Smooth muscle cell (in vitro differentiated cells): ENCODE measurements around the gene RERE. TPM values are rescaled to one million over a fixed set of nuclear protein-coding genes. Genes with fewer than 3 reads are reported as not detected.
A peak's percentile ranks its signal among the peaks of the same experiment; 100 is the strongest.

Source experiments
- DNase-seq: peaks from one replicate; lab custom pipeline; 2025; ENCODE audit not compliant: unreplicated experiment; lab: John Stamatoyannopoulos, UW
- H2AFZ ChIP-seq: fragments of 200-600 bp; sonication (generic); 2 replicates; pipeline ENCODE4 v1.6.0; 2016; ENCODE audit warnings: antibody characterized with exemption, low read depth, mild to moderate bottlenecking
- H3F3A ChIP-seq: fragments of 200-600 bp; sonication (generic); 2 replicates; pipeline ENCODE4 v1.6.0; 2017; ENCODE audit warnings: antibody characterized with exemption, low read depth
- H3K27ac ChIP-seq: fragments of 200-600 bp; sonication (generic); 2 replicates; pipeline ENCODE4 v1.5.1; 2016; ENCODE audit warnings: low read depth, mild to moderate bottlenecking
- H3K27me3 ChIP-seq: fragments of 200-600 bp; sonication (generic); 2 replicates; pipeline ENCODE4 v1.6.1; 2016; ENCODE audit warnings: low read depth, mild to moderate bottlenecking
- H3K36me3 ChIP-seq: fragments of 200-600 bp; sonication (generic); 2 replicates; pipeline ENCODE4 v1.5.1; 2016; ENCODE audit warnings: low read depth
- H3K4me1 ChIP-seq: fragments of 200-600 bp; sonication (generic); 2 replicates; pipeline ENCODE4 v1.5.1; 2016; ENCODE audit warnings: low read depth
- H3K4me2 ChIP-seq: fragments of 200-600 bp; sonication (generic); 2 replicates; pipeline ENCODE4 v1.6.0; 2016; ENCODE audit warnings: mild to moderate bottlenecking
- H3K4me3 ChIP-seq: fragments of 200-600 bp; sonication (generic); 2 replicates; pipeline ENCODE4 v1.5.1; 2016; ENCODE audit warnings: mild to moderate bottlenecking
- H3K79me2 ChIP-seq: fragments of 200-600 bp; sonication (generic); 2 replicates; pipeline ENCODE4 v1.6.0; 2016; ENCODE audit warnings: low read depth, mild to moderate bottlenecking
- H3K9ac ChIP-seq: fragments of 200-600 bp; sonication (generic); 2 replicates; pipeline ENCODE4 v1.6.0; 2016; ENCODE audit warnings: low read depth
- H3K9me3 ChIP-seq: fragments of 200-600 bp; sonication (generic); replicated peaks from 2 replicates; pipeline ENCODE4 v1.5.1; 2016; ENCODE audit warnings: low read depth
- H4K20me1 ChIP-seq: fragments of 200-600 bp; sonication (generic); 2 replicates; pipeline ENCODE4 v1.6.0; 2016; ENCODE audit warnings: low read depth
- CTCF ChIP-seq: fragments of 200-600 bp; sonication (generic); IDR thresholded peaks from 2 replicates; pipeline ENCODE4 v1.5.1; 2017; ENCODE audit warnings: borderline replicate concordance, mild to moderate bottlenecking, antibody characterized with exemption; ENCODE audit not compliant: insufficient read depth, poor library complexity, severe bottlenecking
- WGBS: methylation state at CpG from one replicate; pipeline ENCODE4 v1.1.7; 2016; ENCODE audit warnings: low lambda C conversion rate; 5-methylcytosine and 5-hydroxymethylcytosine counted together
- polyA plus RNA-seq: library from polyadenylated mRNA; unstranded; fragments of >200 nt; fragmentation: Nextera tagmentation; extraction: Ambion mirVana; gene quantifications from 2 replicates; pipeline ENCODE4 v1.2.1, GENCODE V29; 2016
- total RNA-seq: library from RNA; depleted of rRNA; stranded (reverse); fragments of >200 nt; gene quantifications from 2 replicates; pipeline ENCODE4 v1.2.3, GENCODE V29; 2014

The RERE gene
- total and polyA plus RNA-seq, 2 experiments from 2014 or later = 45.6 to 59.2 TPM

DNA sequence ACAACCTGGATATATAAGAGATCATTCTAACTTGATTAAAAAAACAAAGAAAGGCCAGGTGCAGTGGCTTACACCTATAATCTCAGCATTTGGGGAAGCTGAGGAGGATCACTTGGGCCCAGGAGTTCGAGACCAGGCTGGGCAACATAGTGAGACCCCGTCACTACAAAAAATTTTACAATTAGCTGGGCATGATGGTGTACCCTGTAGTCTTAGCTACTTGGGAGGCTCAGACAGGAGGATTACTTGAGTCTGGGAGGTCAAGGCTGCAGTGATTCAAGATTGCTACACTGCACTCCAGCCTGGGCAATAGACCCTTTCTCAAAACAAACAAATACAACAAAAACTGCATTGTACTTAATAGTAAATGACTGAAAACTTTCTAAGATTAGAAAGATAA, 330.2 kb downstream of the RERE start:
- Histone ChIP-seq H3K79me2 (peaks cover 82% of the 10 kb centered on the region), H3K9me3 (no peaks in the 10 kb centered on the region), H3K4me3 (no peak overlapping the region), H4K20me1 (peaks cover 76% of the 10 kb centered on the region), H3K4me2 (no peak overlapping the region), H2AFZ (no peak overlapping the region), H3K27ac (no peak overlapping the region), H3K27me3 (no peaks in the 10 kb centered on the region), H3F3A (peaks cover 9% of the 10 kb centered on the region), H3K9ac (no peak overlapping the region), H3K36me3 (peaks cover 8% of the 10 kb centered on the region), H3K4me1 (peaks cover 10% of the 10 kb centered on the region)
- TF ChIP-seq CTCF = no peak
- 95% methylated on average over 2 of the region's 2 CpGs for WGBS
- DNase-seq = no peak

DNA sequence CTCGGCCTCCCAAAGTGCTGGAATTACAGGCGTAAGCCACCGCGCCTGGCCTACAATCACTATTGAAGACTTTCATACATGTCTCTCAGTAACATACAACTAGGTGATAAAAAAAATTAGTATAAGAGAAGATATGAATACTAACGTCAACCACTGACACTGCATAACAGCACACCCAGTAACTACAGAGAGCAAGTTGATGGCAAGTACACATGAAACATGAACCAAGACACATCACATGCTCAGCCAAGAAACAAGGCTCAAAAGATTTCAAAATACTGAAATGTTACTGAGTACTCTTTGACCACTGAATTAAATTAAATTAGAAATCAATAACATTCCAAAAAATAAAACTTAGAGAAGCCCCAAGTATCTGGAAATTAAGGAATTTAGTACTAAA, 331.4 kb downstream of the RERE start:
- Histone ChIP-seq H4K20me1 (peaks cover 73% of the 10 kb centered on the region), H3K4me3 (no peak overlapping the region), H3K9ac (no peak overlapping the region), H3K4me1 (peaks cover 10% of the 10 kb centered on the region), H3K36me3 (peaks cover 8% of the 10 kb centered on the region), H3K79me2 (peaks cover 81% of the 10 kb centered on the region), H3K4me2 (no peak overlapping the region), H3K9me3 (no peaks in the 10 kb centered on the region), H3K27me3 (no peaks in the 10 kb centered on the region), H3K27ac (no peak overlapping the region), H2AFZ (no peak overlapping the region), H3F3A (peaks cover 9% of the 10 kb centered on the region)
- over 99% methylated on average over 5 of the region's 5 CpGs for WGBS
- TF ChIP-seq CTCF = no peak
- no peak for DNase-seq

GRCh38 chr1:8483586-8483985, 333.9 kb downstream of the RERE start:
- Histone ChIP-seq H3K79me2 (peaks cover 71% of the 10 kb centered on the region), H3K27me3 (no peaks in the 10 kb centered on the region), H4K20me1 (peaks cover 72% of the 10 kb centered on the region), H3F3A (peaks cover 9% of the 10 kb centered on the region), H3K9me3 (no peaks in the 10 kb centered on the region), H3K4me1 (peaks cover 10% of the 10 kb centered on the region), H3K4me2 (peak overlapping the region; percentile 51), H3K27ac (peak overlapping the region; percentile 54), H2AFZ (no peak overlapping the region), H3K4me3 (no peak overlapping the region), H3K9ac (no peak overlapping the region), H3K36me3 (peaks cover 4% of the 10 kb centered on the region)
- no peak for DNase-seq
- 77% methylated on average over 3 of the region's 3 CpGs for WGBS
- no peak for TF ChIP-seq CTCF

- no peak overlapping the region for H2AFZ ChIP-seq
- no peak overlapping the region for H3K9ac ChIP-seq
- WGBS = 50% methylated on average over 2 of the region's 2 CpGs
- no peaks in the 10 kb centered on the region for H3K27me3 ChIP-seq
- peaks cover 14% of the 10 kb centered on the region for H3K4me1 ChIP-seq
- H3F3A ChIP-seq = peaks cover 15% of the 10 kb centered on the region
- no peak overlapping the region for H3K4me3 ChIP-seq
- no peaks in the 10 kb centered on the region for H3K9me3 ChIP-seq
- peaks cover 4% of the 10 kb centered on the region for H3K36me3 ChIP-seq
- no peak for DNase-seq
- peaks cover 72% of the 10 kb centered on the region for H4K20me1 ChIP-seq
- H3K79me2 ChIP-seq = peaks cover 66% of the 10 kb centered on the region
- TF ChIP-seq CTCF = no peak
- H3K27ac ChIP-seq = peak overlapping the region; percentile 54
- peak overlapping the region; percentile 51 for H3K4me2 ChIP-seq
These were observed 334.5 kb downstream of the RERE start for GRCh38 chr1:8482979-8483381.
